HG03442 (cell line): Measurements from ENCODE around the gene ANKRD33.

ENCODE experiments used
- ATAC-seq: cut with Tn5 transposase; IDR thresholded peaks from one replicate; pipeline ENCODE4 v1.9.1; 2021; ENCODE audit warnings: mild to moderate bottlenecking, moderate library complexity; ENCODE audit not compliant: unreplicated experiment

The ANKRD33 gene

DNA sequence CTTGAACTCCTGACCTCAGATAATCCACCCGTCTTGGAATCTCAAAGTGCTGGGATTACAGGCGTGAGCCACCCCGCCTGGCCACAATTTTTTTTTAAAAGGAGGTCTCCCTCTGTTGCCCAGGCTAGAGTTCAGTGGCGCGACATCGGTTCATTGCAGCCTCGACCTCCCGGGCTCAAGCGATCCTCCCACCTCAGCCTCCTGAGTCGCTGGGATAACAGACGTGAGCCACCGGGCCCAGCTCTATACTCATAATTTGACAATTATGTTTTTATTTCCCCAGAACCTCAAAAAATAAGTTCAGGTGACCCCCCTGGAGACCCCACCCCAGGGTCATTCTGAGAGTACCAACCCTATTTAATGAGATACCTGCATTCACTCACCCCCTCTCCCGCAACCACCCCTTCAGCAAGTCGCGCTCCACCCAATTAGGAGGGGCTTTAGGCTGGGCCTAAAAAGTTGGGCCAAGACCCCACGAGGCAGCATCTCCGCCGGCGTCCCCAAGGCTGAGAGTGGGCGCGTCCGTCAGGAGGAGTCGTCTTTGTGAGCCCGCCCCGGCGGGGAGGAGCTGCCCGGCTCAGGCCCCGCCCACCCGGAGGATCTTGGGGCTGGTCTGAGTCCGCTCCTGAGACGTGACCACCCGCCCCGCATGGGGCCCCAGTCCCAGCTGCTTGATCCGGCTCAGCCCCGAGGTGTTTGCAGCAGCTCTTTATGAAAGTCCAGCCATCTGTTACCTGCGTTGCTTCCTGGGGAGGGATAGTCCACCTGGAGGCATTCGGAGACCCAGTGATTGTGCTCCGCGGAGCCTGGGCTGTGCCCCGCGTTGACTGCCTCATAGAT is at the start of gene ANKRD33:
TSS of gene ANKRD33 (plus strand) at position 628 of the 840 bp plus-strand sequence. CDS start at position 712, 84 bp downstream.
- no peak for ATAC-seq

DNA sequence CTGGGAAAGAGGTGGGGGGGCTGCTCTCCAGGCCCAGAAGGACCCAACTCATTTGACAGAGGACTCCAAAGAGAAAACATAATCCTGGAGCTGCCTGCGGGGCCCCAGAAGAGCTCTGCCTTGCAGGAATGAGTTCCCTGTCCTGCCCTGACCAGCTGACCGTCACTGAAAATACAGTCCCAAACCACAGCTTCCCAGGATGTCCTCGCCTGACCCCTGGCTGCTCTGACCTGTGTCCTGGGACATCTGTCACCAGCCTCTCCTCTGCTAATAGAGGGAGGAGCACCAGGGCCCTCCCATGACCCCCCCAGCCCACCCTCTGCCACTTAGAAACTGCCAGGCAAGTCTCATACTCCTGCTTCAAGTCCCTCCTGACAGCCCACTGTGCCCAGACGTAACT is 49.1 kb upstream of the ANKRD33 start:
- no peak for ATAC-seq

- no peak for ATAC-seq
These were observed 48.5 kb upstream of the ANKRD33 start for GRCh38 chr12:51839310-51839947.

- no peak for ATAC-seq
These were observed 46.9 kb upstream of the ANKRD33 start for GRCh38 chr12:51840966-51841365.

DNA sequence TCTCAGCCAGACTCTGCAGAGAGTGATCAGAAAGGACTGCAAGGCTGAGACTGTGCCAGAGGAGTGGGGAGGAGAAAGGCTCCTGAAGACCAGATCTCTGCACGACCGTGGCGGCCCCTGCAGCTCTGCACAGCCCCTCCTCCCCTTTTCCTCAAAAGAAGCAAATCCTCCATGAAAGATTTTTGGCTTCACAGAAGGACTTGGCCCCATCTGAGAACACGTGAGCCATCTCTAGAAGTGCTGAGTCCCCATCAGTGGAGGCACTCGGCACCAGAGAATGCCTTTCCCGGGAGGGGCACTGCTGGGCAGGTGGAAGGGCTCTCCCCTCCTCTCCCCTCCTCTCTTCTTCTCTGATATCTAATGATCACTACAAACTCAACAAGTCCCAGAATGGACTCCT is 46.2 kb upstream of the ANKRD33 start:
- ATAC-seq, result no peak

DNA sequence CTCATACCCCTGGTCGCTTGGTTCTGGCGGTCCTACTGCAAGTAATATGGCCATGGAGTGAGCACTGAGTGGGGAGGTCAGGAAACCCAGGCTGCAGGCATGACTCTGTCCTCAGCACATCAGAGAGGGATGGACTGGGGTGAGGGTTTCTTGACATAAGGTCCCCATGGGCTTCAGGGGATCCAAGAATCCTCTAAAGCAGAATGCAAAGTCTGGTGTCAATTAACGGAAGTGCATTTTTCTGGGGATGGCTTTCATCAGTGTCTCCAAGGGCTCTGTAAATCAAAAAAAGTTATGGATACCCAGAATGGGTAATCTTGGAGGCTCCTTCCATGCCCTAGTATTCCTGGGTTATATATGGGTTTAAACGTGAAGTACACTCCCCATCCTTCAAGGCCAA is 43.0 kb upstream of the ANKRD33 start:
- no peak for ATAC-seq

DNA sequence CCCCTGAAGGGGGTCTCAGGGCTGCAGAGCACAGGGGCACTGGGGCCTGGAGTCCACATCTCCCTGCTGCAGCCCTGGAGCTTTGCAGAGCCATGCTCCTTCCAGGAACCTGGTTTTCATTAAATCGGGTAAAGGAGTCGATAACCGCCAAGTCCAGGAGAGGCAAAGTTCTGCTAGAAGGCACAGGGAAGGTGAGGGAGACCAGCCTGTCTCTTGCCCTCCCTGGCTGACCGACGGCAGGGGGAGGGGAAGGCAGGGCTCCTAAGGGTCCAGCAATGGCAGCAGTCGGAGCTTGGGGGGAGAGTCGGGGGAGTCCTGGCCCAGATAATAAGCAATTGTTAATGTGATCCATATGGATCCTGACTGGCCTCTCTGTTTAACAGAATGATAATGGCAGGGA is 42.4 kb upstream of the ANKRD33 start:
- ATAC-seq, result no peak

GRCh38 chr12:51846271-51846691 is 41.6 kb upstream of the ANKRD33 start:
- ATAC-seq, result no peak

DNA sequence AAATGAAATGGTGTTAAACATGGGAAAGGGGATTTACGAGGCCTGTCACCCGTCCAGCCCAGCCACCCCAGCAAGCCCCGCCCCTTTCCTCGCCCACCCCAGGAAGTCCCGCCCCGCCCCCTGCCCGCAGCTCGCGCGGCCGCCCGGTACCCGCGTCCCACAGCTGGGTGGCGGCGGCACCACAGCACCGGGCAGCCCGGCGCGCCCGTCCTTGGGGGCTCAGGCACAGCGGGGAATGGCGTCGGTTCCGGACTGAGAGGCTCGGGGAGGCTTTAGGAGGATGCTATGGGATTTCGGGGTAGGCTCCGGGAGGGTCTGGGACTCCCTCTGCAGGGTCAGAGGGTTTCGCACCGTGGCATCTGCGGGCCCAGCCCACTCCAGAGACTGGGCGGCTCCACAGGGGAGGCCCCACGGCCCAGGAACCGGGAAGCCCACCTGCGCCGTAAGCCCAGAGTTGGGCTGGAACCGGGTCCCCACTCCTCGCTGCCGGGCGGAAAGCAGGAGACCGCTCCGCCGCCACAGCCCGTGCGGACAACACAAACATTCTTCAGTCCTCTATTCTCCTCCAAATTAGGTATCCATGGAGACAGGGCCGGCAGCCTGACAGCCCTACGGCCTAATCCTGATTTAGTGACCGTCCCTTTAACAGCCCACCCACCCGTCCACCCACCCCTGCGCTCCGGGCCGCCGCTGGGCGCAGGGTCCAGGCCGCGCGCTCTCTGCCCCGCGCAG is 40.8 kb upstream of the ANKRD33 start:
- ATAC-seq, result no peak

DNA sequence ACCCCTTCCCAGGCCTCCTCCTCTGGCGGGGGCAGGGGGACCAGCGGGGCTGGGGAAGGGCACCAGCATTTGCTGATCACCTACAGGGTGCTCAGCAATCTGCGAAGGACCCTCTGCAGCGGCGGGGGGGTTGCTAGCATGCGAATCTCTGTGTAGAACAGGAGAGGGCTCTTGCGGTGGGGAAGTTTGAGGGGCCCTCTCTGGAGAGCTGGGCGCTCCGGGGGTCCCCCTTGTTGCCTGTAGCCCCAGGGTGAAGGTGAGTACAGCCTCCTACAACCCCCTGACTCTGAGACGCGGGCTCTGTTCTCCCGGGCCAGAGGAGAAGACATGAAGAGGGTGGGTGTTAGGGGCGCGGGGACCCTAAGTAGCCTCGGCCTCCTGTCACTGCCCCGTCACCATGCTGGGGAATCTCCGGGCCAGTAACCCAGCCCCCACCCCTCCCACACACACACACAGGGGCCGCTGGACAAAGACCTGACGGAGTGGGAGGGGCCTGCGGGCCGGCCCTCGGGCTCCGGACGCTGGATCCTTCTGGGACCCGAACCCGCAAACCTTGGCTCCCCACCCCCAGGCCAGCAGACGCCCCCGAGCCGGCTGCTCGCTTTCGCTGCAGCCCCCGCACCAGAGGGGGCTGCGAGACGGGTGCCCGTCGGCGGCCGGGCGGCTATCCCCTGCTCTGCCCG is 40.1 kb upstream of the ANKRD33 start:
- ATAC-seq, result no peak

GRCh38 chr12:51848326-51848727 is 39.6 kb upstream of the ANKRD33 start, which contains the start of gene FIGNL2:
Gene FIGNL2 (minus strand): TSS chr12:51848718. CDS start chr12:51822413, 26,305 bp downstream.
- ATAC-seq, result no peak

GRCh38 chr12:51848841-51849735 is 38.8 kb upstream of the ANKRD33 start:
- no peak for ATAC-seq

DNA sequence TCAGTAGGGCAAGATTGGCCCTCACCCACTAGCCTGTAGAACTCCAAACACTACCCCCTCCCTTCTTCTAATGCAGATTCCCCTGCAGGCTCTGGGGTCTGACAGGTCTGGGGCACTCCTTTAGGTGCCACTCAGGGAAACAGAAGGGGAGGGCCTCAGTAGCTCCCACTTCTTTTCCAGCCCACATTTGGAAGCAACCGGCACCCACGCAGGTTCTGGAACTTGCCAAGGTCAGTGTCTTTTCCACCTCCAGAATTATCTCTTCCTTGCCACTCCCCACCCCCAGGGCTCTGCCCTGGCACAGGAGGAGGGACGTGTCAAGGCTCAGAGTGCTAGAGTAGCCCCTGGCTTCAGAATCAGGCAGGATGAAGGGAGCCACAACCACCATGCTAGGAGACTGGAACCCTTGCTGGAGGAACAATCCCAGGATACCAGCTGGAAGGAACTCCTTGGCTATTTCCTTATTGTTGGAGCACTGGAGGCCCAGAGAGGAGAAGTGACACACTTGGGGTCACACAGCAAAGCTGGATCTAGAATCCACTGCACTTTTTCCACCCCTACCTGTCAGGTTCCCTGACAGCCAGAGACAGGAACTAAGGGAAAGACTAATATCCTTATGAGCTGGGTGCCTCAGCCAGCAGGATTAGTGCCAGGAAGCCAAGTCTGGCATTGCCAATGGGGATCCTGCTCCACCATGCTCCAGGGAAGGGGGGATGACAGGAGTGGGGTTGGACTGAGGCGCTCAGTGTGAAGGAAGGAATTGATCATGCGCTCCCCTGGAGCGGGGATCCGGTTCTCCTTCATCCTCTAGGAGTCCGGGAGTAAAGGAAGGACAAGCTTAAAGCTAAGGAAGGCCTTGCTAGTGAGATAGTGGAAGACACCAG is 37.6 kb upstream of the ANKRD33 start:
- ATAC-seq, result no peak

GRCh38 chr12:51850965-51851299 is 37.0 kb upstream of the ANKRD33 start:
- no peak for ATAC-seq

- ATAC-seq, result no peak
These were observed 36.3 kb upstream of the ANKRD33 start for GRCh38 chr12:51851413-51852124.

DNA sequence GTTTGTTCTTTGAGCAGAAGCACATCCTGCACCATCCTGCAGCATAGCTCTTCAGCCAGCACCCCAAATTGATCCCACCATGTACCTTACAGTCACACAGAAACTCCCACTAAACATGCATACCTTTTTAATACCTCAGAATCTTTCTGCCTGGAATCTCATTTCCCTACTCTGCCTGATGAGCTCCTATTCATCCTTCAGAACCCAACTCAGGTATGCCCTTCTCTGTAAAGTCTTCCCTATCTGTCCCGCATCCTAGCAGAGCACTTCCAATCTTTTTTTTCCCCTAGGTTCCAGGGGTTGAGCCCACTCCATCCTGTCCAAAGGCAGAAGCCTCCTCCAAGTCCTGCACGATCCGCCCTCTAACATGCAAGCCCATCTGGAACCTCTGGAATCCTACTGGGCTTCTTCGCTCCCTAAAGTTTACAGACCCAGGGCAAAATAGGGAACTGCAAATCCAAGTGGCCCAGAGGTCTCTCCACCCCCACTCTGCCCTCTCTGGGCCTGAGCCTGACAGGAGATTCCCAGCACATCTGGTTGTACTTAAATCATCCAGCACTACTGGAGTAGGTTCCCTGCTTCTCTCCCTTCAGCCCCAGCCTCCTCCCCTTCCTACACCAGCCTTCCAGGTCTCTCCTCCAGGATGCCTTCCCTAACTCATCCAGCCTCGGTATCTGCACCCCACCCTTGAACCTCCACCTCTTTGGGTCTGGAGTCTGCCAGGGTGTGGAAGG is 35.3 kb upstream of the ANKRD33 start:
- no peak for ATAC-seq

- no peak for ATAC-seq
These were observed 32.1 kb upstream of the ANKRD33 start for GRCh38 chr12:51855586-51856428.
